Activated CD8-positive, alpha-beta T cell treated with anti-CD3 and anti-CD28 coated beads, Interleukin-2, amount 10 ng/mL, durations not matched to agents 7 days and 5 days (primary cell): Measurements from ENCODE around the gene CYP26B1. TPM values are rescaled to one million over a fixed set of nuclear protein-coding genes. Genes with fewer than 3 reads are reported as not detected.

Experiments used
- ATAC-seq: fragments of 150-1000 bp; cut with Tn5 transposase; one replicate; pipeline ENCODE4 v1.10.0; 2021; ENCODE audit warnings: moderate library complexity
- CTCF ChIA-PET: fragments of 350-600 bp; sonication (Branson Sonifier 250); formaldehyde crosslinking; loops from one replicate; lab custom pipeline; 2021; ENCODE audit warnings: antibody characterized with exemption; lab: Charles Lee
- POLR2A ChIA-PET: fragments of 350-600 bp; sonication (Branson Sonifier 250); formaldehyde crosslinking; loops from one replicate; lab custom pipeline; 2021; ENCODE audit warnings: antibody characterized with exemption; lab: Charles Lee
- DNase-seq: peaks from one replicate; pipeline ENCODE4 v3.0.0-alpha.2; 2020
- H3K27ac Mint-ChIP-seq: one replicate; pipeline ENCODE4 v1.8.0; 2021; ENCODE audit warnings: mild to moderate bottlenecking, mixed read lengths
- H3K27me3 Mint-ChIP-seq: one replicate; pipeline ENCODE4 v1.8.0; 2021; ENCODE audit warnings: low read depth, mixed read lengths
- H3K36me3 Mint-ChIP-seq: one replicate; pipeline ENCODE4 v1.8.0; 2021; ENCODE audit warnings: low read depth, mixed read lengths
- H3K4me1 Mint-ChIP-seq: one replicate; pipeline ENCODE4 v1.8.0; 2021; ENCODE audit warnings: low read depth, mixed read lengths
- H3K4me3 Mint-ChIP-seq: one replicate; pipeline ENCODE4 v1.8.0; 2021; ENCODE audit warnings: mild to moderate bottlenecking, mixed read lengths
- H3K9me3 Mint-ChIP-seq: one replicate; pipeline ENCODE4 v1.8.0; 2022; ENCODE audit warnings: mixed read lengths; ENCODE audit not compliant: insufficient read depth
- total RNA-seq, 2 experiments: library from RNA; stranded (reverse); gene quantifications; one replicate each; pipeline ENCODE4 v1.2.3, GENCODE V29; 2021

Gene CYP26B1
- total RNA-seq, 2 experiments from 2014 or later: not detected

- ChIA-PET POLR2A (no interaction called here), CTCF (no interaction called here)
- ATAC-seq (no peak), DNase-seq (no peak)
- Mint-ChIP-seq H3K9me3 (no peaks in the 10 kb centered on the region), H3K27me3 (peaks cover 5% of the 10 kb centered on the region), H3K36me3 (no peaks in the 10 kb centered on the region), H3K4me3 (no peak overlapping the region), H3K27ac (no peak overlapping the region), H3K4me1 (no peaks in the 10 kb centered on the region)
These were observed 29.9 kb downstream of the CYP26B1 start for GRCh38 chr2:72117718-72118117.

GRCh38 chr2:72117029-72117428 lies 30.6 kb downstream of the CYP26B1 start:
- Mint-ChIP-seq H3K27me3 (no peaks in the 10 kb centered on the region), H3K36me3 (no peaks in the 10 kb centered on the region), H3K9me3 (no peaks in the 10 kb centered on the region), H3K4me3 (no peak overlapping the region), H3K27ac (no peak overlapping the region), H3K4me1 (no peaks in the 10 kb centered on the region)
- ATAC-seq (no peak), DNase-seq (no peak)
- CTCF ChIA-PET: no interaction called here
- POLR2A ChIA-PET: no interaction called here

GRCh38 chr2:72116081-72116533 lies 31.6 kb downstream of the CYP26B1 start:
- no peak for DNase-seq
- ATAC-seq: no peak
- H3K36me3 Mint-ChIP-seq: no peaks in the 10 kb centered on the region
- H3K9me3 Mint-ChIP-seq: no peaks in the 10 kb centered on the region
- H3K27ac Mint-ChIP-seq: no peak overlapping the region
- H3K4me1 Mint-ChIP-seq: no peaks in the 10 kb centered on the region
- ChIA-PET POLR2A (no interaction called here), CTCF (no interaction called here)
- no peaks in the 10 kb centered on the region for H3K27me3 Mint-ChIP-seq
- no peak overlapping the region for H3K4me3 Mint-ChIP-seq

GRCh38 chr2:72115110-72116080 lies 32.3 kb downstream of the CYP26B1 start:
- ATAC-seq (no peak), DNase-seq (no peak)
- no peaks in the 10 kb centered on the region for H3K27me3 Mint-ChIP-seq
- H3K9me3 Mint-ChIP-seq: no peaks in the 10 kb centered on the region
- ChIA-PET CTCF (no interaction called here), POLR2A (no interaction called here)
- no peaks in the 10 kb centered on the region for H3K36me3 Mint-ChIP-seq
- no peak overlapping the region for H3K4me3 Mint-ChIP-seq
- no peak overlapping the region for H3K27ac Mint-ChIP-seq
- H3K4me1 Mint-ChIP-seq: no peaks in the 10 kb centered on the region

GRCh38 chr2:72114693-72115051 lies 33.0 kb downstream of the CYP26B1 start:
- POLR2A ChIA-PET: no interaction called here
- no peak overlapping the region for H3K4me3 Mint-ChIP-seq
- no peak for DNase-seq
- CTCF ChIA-PET: no interaction called here
- no peaks in the 10 kb centered on the region for H3K36me3 Mint-ChIP-seq
- H3K9me3 Mint-ChIP-seq: no peaks in the 10 kb centered on the region
- H3K4me1 Mint-ChIP-seq: no peaks in the 10 kb centered on the region
- no peaks in the 10 kb centered on the region for H3K27me3 Mint-ChIP-seq
- no peak for ATAC-seq
- no peak overlapping the region for H3K27ac Mint-ChIP-seq

- Mint-ChIP-seq H3K27me3 (peaks cover 3% of the 10 kb centered on the region), H3K36me3 (no peaks in the 10 kb centered on the region), H3K4me3 (no peak overlapping the region), H3K27ac (no peak overlapping the region), H3K4me1 (no peaks in the 10 kb centered on the region), H3K9me3 (no peaks in the 10 kb centered on the region)
- DNase-seq (no peak), ATAC-seq (no peak)
- CTCF ChIA-PET: no interaction called here
- POLR2A ChIA-PET: no interaction called here
These were observed 33.6 kb downstream of the CYP26B1 start for GRCh38 chr2:72113847-72114692.

GRCh38 chr2:72112981-72113846 lies 34.4 kb downstream of the CYP26B1 start:
- ATAC-seq (no peak), DNase-seq (no peak)
- CTCF ChIA-PET: no interaction called here
- H3K4me3 Mint-ChIP-seq: no peak overlapping the region
- peaks cover 7% of the 10 kb centered on the region for H3K27me3 Mint-ChIP-seq
- H3K27ac Mint-ChIP-seq: no peak overlapping the region
- H3K4me1 Mint-ChIP-seq: no peaks in the 10 kb centered on the region
- H3K36me3 Mint-ChIP-seq: no peaks in the 10 kb centered on the region
- POLR2A ChIA-PET: no interaction called here
- no peaks in the 10 kb centered on the region for H3K9me3 Mint-ChIP-seq

GRCh38 chr2:72112401-72112800 lies 35.3 kb downstream of the CYP26B1 start:
- DNase-seq: no peak
- no peaks in the 10 kb centered on the region for H3K9me3 Mint-ChIP-seq
- no peaks in the 10 kb centered on the region for H3K4me1 Mint-ChIP-seq
- CTCF ChIA-PET: no interaction called here
- POLR2A ChIA-PET: no interaction called here
- ATAC-seq: no peak
- peaks cover 10% of the 10 kb centered on the region for H3K27me3 Mint-ChIP-seq
- no peak overlapping the region for H3K27ac Mint-ChIP-seq
- no peaks in the 10 kb centered on the region for H3K36me3 Mint-ChIP-seq
- H3K4me3 Mint-ChIP-seq: no peak overlapping the region

GRCh38 chr2:72111061-72111460 lies 36.6 kb downstream of the CYP26B1 start:
- Mint-ChIP-seq H3K4me1 (no peaks in the 10 kb centered on the region), H3K9me3 (no peaks in the 10 kb centered on the region), H3K27ac (no peak overlapping the region), H3K36me3 (no peaks in the 10 kb centered on the region), H3K27me3 (peaks cover 10% of the 10 kb centered on the region), H3K4me3 (no peak overlapping the region)
- ChIA-PET POLR2A (interaction anchor here (0.6 kb wide), 1 partner anchor 681 kb away, joined by 3 read pairs; no protein-coding TSS in a partner anchor), CTCF (no interaction called here)
- no peak for ATAC-seq
- DNase-seq: no peak

- CTCF ChIA-PET: no interaction called here
- no peak for ATAC-seq
These were observed 37.8 kb downstream of the CYP26B1 start for GRCh38 chr2:72109904-72110303.

GRCh38 chr2:72109291-72109690 lies 38.4 kb downstream of the CYP26B1 start:
- ChIA-PET POLR2A (no interaction called here), CTCF (no interaction called here)
- no peak overlapping the region for H3K4me3 Mint-ChIP-seq
- ATAC-seq (no peak), DNase-seq (no peak)
- H3K36me3 Mint-ChIP-seq: no peaks in the 10 kb centered on the region
- no peaks in the 10 kb centered on the region for H3K4me1 Mint-ChIP-seq
- no peaks in the 10 kb centered on the region for H3K9me3 Mint-ChIP-seq
- H3K27me3 Mint-ChIP-seq: peaks cover 11% of the 10 kb centered on the region
- no peak overlapping the region for H3K27ac Mint-ChIP-seq

More at GRCh38 chr2:72109904-72110303, 37.8 kb downstream of the CYP26B1 start:
- Mint-ChIP-seq H3K27me3 (peaks cover 11% of the 10 kb centered on the region), H3K36me3 (no peaks in the 10 kb centered on the region), H3K4me1 (no peaks in the 10 kb centered on the region), H3K4me3 (no peak overlapping the region), H3K27ac (no peak overlapping the region), H3K9me3 (no peaks in the 10 kb centered on the region)
- POLR2A ChIA-PET: no interaction called here
- DNase-seq: no peak
